ENCODE measurements around the gene CPLX4. TPM values are rescaled to one million over a fixed set of nuclear protein-coding genes. Genes with fewer than 3 reads are reported as not detected.

Gene CPLX4
- total and polyA plus RNA-seq, 2 of the 13 experiments (the other 11 are each of a cell fraction or from before 2014, with no cell fraction given) = not detected

DNA sequence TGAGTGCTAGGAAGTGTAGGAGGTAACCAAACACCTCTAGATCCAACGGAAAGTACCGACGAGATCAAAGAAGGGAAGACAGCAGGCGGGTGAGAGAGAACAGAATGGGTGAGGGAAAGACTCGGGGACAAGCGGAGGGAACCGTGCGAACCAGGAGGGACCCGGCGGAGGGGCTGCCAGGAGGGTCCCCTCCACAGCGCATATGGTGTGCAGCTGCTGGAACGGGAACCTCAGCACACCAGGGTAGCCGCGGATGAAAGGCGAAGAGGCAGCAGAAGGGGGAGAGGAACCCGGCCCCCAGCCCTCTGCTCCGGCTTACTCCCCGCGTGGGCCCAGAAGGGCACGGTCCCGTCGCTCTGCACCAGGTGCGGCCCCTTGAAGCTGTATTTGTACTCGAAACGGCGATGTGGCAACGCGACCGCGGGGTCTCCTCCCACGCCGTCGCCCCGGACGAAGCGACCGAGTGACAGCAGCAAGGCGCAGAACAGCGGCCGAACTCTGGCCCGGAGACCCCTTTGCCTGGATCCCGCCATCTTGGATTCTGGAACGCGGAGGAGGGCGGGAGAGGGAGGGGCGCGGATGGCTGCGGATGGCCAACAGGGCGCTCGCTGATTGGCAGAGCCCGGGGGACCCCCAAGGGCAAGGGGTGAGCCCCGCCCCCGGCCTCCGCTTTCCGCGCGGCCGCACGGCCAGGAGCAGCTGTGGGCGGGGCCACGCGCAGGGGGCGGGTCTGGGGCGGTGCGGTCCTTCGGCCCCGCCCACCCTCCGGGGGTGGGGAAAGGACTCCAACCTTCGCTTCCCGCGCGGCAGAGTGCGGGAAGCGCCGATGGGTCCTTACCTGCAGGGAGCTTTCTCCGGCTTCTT is 40.5 kb upstream of the CPLX4 start, which contains the start of gene LMAN1 (continued):
- TF ChIP-seq DBP (CRISPR knock-in tag; IDR thresholded peaks at IDR 0.05; ENCODE audit: not compliant biosample characterization) = peak; percentile 72
- no peak for TF ChIP-seq ZNF484 (CRISPR knock-in tag; IDR thresholded peaks at IDR 0.05; ENCODE audit: borderline replicate concordance, low read depth)
- no peak for TF ChIP-seq ZFP1 (CRISPR knock-in tag; IDR thresholded peaks at IDR 0.05)
- TF ChIP-seq JUND (CRISPR knock-in tag; IDR thresholded peaks at IDR 0.05) = no peak
- TF ChIP-seq, protein P1, sequence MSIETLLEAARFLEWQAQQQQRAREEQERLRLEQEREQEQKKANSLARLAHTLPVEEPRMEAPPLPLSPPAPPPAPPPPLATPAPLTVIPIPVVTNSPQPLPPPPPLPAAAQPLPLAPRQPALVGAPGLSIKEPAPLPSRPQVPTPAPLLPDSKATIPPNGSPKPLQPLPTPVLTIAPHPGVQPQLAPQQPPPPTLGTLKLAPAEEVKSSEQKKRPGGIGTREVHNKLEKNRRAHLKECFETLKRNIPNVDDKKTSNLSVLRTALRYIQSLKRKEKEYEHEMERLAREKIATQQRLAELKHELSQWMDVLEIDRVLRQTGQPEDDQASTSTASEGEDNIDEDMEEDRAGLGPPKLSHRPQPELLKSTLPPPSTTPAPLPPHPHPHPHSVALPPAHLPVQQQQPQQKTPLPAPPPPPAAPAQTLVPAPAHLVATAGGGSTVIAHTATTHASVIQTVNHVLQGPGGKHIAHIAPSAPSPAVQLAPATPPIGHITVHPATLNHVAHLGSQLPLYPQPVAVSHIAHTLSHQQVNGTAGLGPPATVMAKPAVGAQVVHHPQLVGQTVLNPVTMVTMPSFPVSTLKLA (IDR thresholded peaks at IDR 0.05) = no peak
- no peak for TF ChIP-seq ARNT (IDR thresholded peaks at IDR 0.05)
- no peak for TF ChIP-seq ZNF749 (CRISPR knock-in tag; IDR thresholded peaks at IDR 0.05; ENCODE audit: borderline replicate concordance)
- peak; percentile 83 for TF ChIP-seq SAP130 (CRISPR knock-in tag; IDR thresholded peaks at IDR 0.05; ENCODE audit: low read depth)
- TF ChIP-seq HES4 (CRISPR knock-in tag; IDR thresholded peaks at IDR 0.05; ENCODE audit: borderline replicate concordance) = 0 out of 2 replicates have a peak, but pooled peaks have one; percentile 43
- peak; percentile 68; the same call in 1 of the 2 replicates for TF ChIP-seq MTF1 (CRISPR knock-in tag; IDR thresholded peaks at IDR 0.05)
- TF ChIP-seq, protein P2, sequence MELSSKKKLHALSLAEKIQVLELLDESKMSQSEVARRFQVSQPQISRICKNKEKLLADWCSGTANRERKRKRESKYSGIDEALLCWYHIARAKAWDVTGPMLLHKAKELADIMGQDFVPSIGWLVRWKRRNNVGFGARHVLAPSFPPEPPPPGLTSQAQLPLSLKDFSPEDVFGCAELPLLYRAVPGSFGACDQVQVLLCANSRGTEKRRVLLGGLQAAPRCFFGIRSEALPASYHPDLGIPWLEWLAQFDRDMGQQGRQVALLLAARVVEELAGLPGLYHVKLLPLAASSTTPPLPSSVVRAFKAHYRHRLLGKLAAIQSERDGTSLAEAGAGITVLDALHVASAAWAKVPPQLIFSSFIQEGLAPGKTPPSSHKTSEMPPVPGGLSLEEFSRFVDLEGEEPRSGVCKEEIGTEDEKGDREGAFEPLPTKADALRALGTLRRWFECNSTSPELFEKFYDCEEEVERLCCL (CRISPR knock-in tag; IDR thresholded peaks at IDR 0.05; ENCODE audit: borderline replicate concordance) = peak; percentile 47; the same call in 1 of the 2 replicates
- no peak for TF ChIP-seq ZNF136 (CRISPR knock-in tag; IDR thresholded peaks at IDR 0.05; ENCODE audit: low read depth)
- peak; percentile 58; the same call in 1 of the 2 replicates for TF ChIP-seq ZNF710 (CRISPR knock-in tag; IDR thresholded peaks at IDR 0.05; ENCODE audit: borderline replicate concordance)
- no peak for TF ChIP-seq ZNF282 (IDR thresholded peaks at IDR 0.05; ENCODE audit: partially characterized antibody)
- TF ChIP-seq ZNF781 (CRISPR knock-in tag; IDR thresholded peaks at IDR 0.05; ENCODE audit: borderline replicate concordance, not compliant biosample characterization) = peak; percentile 72
- peak; percentile 53 for TF ChIP-seq AGO1 (IDR thresholded peaks at IDR 0.05; ENCODE audit: low read depth, low read length, poor library complexity, severe bottlenecking)
- TF ChIP-seq NCOA1 (CRISPR knock-in tag; IDR thresholded peaks at IDR 0.05) = peak; percentile 33; the same call in 1 of the 2 replicates
- TF ChIP-seq ZNF672 (CRISPR knock-in tag; IDR thresholded peaks at IDR 0.05) = no peak
- no peak for TF ChIP-seq SNAPC5 (CRISPR knock-in tag; IDR thresholded peaks at IDR 0.05; ENCODE audit: borderline replicate concordance)
- peak; percentile 95 for TF ChIP-seq SP4 (CRISPR knock-in tag; IDR thresholded peaks at IDR 0.05)
- TF ChIP-seq ZNF841 (CRISPR knock-in tag; IDR thresholded peaks at IDR 0.05; ENCODE audit: borderline replicate concordance) = no peak
- TF ChIP-seq NFE2L1 (CRISPR knock-in tag; IDR thresholded peaks at IDR 0.05; ENCODE audit: borderline replicate concordance) = no peak
- TF ChIP-seq CBX1 (IDR thresholded peaks at IDR 0.05; ENCODE audit: low read depth) = peak; percentile 17
